GM19099 (cell line): ENCODE data around the gene RBBP4.

Experiments
- POLR2A ChIP-seq: IDR thresholded peaks from 3 replicates; pipeline ENCODE4 v1.6.1; 2011; ENCODE audit warnings: low read depth; ENCODE audit not compliant: insufficient read length; ENCODE audit errors: extremely low read depth

The RBBP4 gene

GRCh38 chr1:32650752-32651460, at the start of gene RBBP4:
Gene RBBP4 (plus strand): TSS chr1:32651208. CDS start chr1:32651307, 99 bp downstream.
- peak; percentile 71 for TF ChIP-seq POLR2A

GRCh38 chr1:32605711-32606424, 45.1 kb upstream of the RBBP4 start:
- TF ChIP-seq POLR2A: no peak

- TF ChIP-seq POLR2A: no peak
Observed at GRCh38 chr1:32606565-32607371, 44.2 kb upstream of the RBBP4 start.

GRCh38 chr1:32609180-32609579, 41.8 kb upstream of the RBBP4 start:
- TF ChIP-seq POLR2A: no peak

- no peak for TF ChIP-seq POLR2A
Observed at GRCh38 chr1:32611859-32612188, 39.2 kb upstream of the RBBP4 start.

- TF ChIP-seq POLR2A: peak; percentile 58
Observed at GRCh38 chr1:32612189-32612881, 38.7 kb upstream of the RBBP4 start.

GRCh38 chr1:32613472-32613871, 37.5 kb upstream of the RBBP4 start:
- no peak for TF ChIP-seq POLR2A

- TF ChIP-seq POLR2A: no peak
Observed at GRCh38 chr1:32618673-32619221, 32.3 kb upstream of the RBBP4 start.

GRCh38 chr1:32619701-32620485, 31.1 kb upstream of the RBBP4 start:
- TF ChIP-seq POLR2A: no peak

GRCh38 chr1:32622205-32622604, 28.8 kb upstream of the RBBP4 start:
- TF ChIP-seq POLR2A: no peak

GRCh38 chr1:32622806-32623681, 28.0 kb upstream of the RBBP4 start:
- no peak for TF ChIP-seq POLR2A

- no peak for TF ChIP-seq POLR2A
Observed at GRCh38 chr1:32623775-32624174, 27.2 kb upstream of the RBBP4 start.

- no peak for TF ChIP-seq POLR2A
Observed at GRCh38 chr1:32626176-32626575, 24.8 kb upstream of the RBBP4 start.
